Activated naive CD8-positive, alpha-beta T cell treated with anti-CD3 and anti-CD28 coated beads, Interleukin-2, amount 10 ng/mL, durations not matched to agents 7 days and 5 days (primary cell): ENCODE data around the gene NLRP4. TPM values are rescaled to one million over a fixed set of nuclear protein-coding genes. Genes with fewer than 3 reads are reported as not detected.
"Not testable (repeated sequence)": the region's sequence is repeated elsewhere in the genome, so short reads cannot be mapped to it uniquely, and the experiment has no call there.

Source experiments
- ATAC-seq: fragments of 150-1000 bp; cut with Tn5 transposase; one replicate; pipeline ENCODE4 v1.10.0; 2021; ENCODE audit warnings: low read depth, moderate library complexity
- POLR2A ChIA-PET: fragments of 350-600 bp; sonication (Branson Sonifier 250); formaldehyde crosslinking; loops from one replicate; lab custom pipeline; 2021; ENCODE audit warnings: antibody characterized with exemption; lab: Charles Lee
- DNase-seq: peaks from one replicate; pipeline ENCODE4 v3.0.0; 2021
- H3K27ac Mint-ChIP-seq: one replicate; pipeline ENCODE4 v1.8.0; 2022; ENCODE audit warnings: mild to moderate bottlenecking, mixed read lengths
- H3K27me3 Mint-ChIP-seq: one replicate; pipeline ENCODE4 v1.8.0; 2022; ENCODE audit warnings: mild to moderate bottlenecking, moderate library complexity, mixed read lengths
- H3K36me3 Mint-ChIP-seq: one replicate; pipeline ENCODE4 v1.8.0; 2021; ENCODE audit warnings: mild to moderate bottlenecking, mixed read lengths
- H3K4me1 Mint-ChIP-seq: one replicate; pipeline ENCODE4 v1.8.0; 2021; ENCODE audit warnings: mixed read lengths
- H3K4me3 Mint-ChIP-seq: one replicate; pipeline ENCODE4 v1.8.0; 2022; ENCODE audit warnings: mild to moderate bottlenecking, moderate library complexity, mixed read lengths
- H3K9me3 Mint-ChIP-seq: one replicate; pipeline ENCODE4 v1.8.0; 2021; ENCODE audit warnings: mixed read lengths
- total RNA-seq, 2 experiments: library from RNA; stranded (reverse); gene quantifications; one replicate each; pipeline ENCODE4 v1.2.3, GENCODE V29; 2021

The NLRP4 gene
- total RNA-seq, 2 experiments from 2014 or later: not detected

- Mint-ChIP-seq H3K4me1 (no peaks in the 10 kb centered on the region), H3K27me3 (no peaks in the 10 kb centered on the region), H3K36me3 (no peaks in the 10 kb centered on the region), H3K27ac (no peak overlapping the region), H3K4me3 (no peak overlapping the region), H3K9me3 (peaks cover 9% of the 10 kb centered on the region)
- no peak for DNase-seq
- no peak for ATAC-seq
- POLR2A ChIA-PET: no interaction called here
Observed at GRCh38 chr19:55907286-55907685, 70.9 kb downstream of the NLRP4 start.

GRCh38 chr19:55907746-55908145 is 71.4 kb downstream of the NLRP4 start:
- H3K4me3 Mint-ChIP-seq: no peak overlapping the region
- no peaks in the 10 kb centered on the region for H3K36me3 Mint-ChIP-seq
- POLR2A ChIA-PET: no interaction called here
- no peak overlapping the region for H3K27ac Mint-ChIP-seq
- ATAC-seq (no peak), DNase-seq (no peak)
- no peaks in the 10 kb centered on the region for H3K4me1 Mint-ChIP-seq
- H3K9me3 Mint-ChIP-seq: peaks cover 9% of the 10 kb centered on the region
- H3K27me3 Mint-ChIP-seq: no peaks in the 10 kb centered on the region

- no peaks in the 10 kb centered on the region for H3K36me3 Mint-ChIP-seq
- POLR2A ChIA-PET: no interaction called here
Observed at GRCh38 chr19:55909801-55910200, 73.5 kb downstream of the NLRP4 start.

GRCh38 chr19:55912916-55913315 is 76.6 kb downstream of the NLRP4 start:
- DNase-seq: no peak
- no peak for ATAC-seq
- peaks cover 6% of the 10 kb centered on the region for H3K9me3 Mint-ChIP-seq
- no peaks in the 10 kb centered on the region for H3K36me3 Mint-ChIP-seq
- H3K4me1 Mint-ChIP-seq: no peaks in the 10 kb centered on the region
- H3K27me3 Mint-ChIP-seq: no peaks in the 10 kb centered on the region
- POLR2A ChIA-PET: no interaction called here
- H3K4me3 Mint-ChIP-seq: no peak overlapping the region
- H3K27ac Mint-ChIP-seq: no peak overlapping the region

More at GRCh38 chr19:55909801-55910200, 73.5 kb downstream of the NLRP4 start:
- no peak for DNase-seq
- ATAC-seq: no peak
- no peaks in the 10 kb centered on the region for H3K27me3 Mint-ChIP-seq
- H3K9me3 Mint-ChIP-seq: peaks cover 6% of the 10 kb centered on the region
- H3K4me1 Mint-ChIP-seq: no peaks in the 10 kb centered on the region
- no peak overlapping the region for H3K27ac Mint-ChIP-seq
- H3K4me3 Mint-ChIP-seq: no peak overlapping the region

- POLR2A ChIA-PET: no interaction called here
- Mint-ChIP-seq H3K36me3 (no peaks in the 10 kb centered on the region), H3K4me3 (no peak overlapping the region), H3K27ac (no peak overlapping the region), H3K9me3 (peaks cover 3% of the 10 kb centered on the region), H3K4me1 (no peaks in the 10 kb centered on the region), H3K27me3 (no peaks in the 10 kb centered on the region)
- ATAC-seq (no peak), DNase-seq (no peak)
Observed at GRCh38 chr19:55913643-55914268, 77.4 kb downstream of the NLRP4 start.

GRCh38 chr19:55923556-55923955 is 87.2 kb downstream of the NLRP4 start:
- DNase-seq (no peak), ATAC-seq (no peak)
- Mint-ChIP-seq H3K27ac (no peak overlapping the region), H3K4me1 (no peaks in the 10 kb centered on the region), H3K9me3 (peaks cover 12% of the 10 kb centered on the region), H3K36me3 (no peaks in the 10 kb centered on the region), H3K27me3 (no peaks in the 10 kb centered on the region), H3K4me3 (no peak overlapping the region)
- POLR2A ChIA-PET: no interaction called here

- no peak for ATAC-seq
- POLR2A ChIA-PET: no interaction called here
- no peak overlapping the region for H3K27ac Mint-ChIP-seq
- no peaks in the 10 kb centered on the region for H3K4me1 Mint-ChIP-seq
- DNase-seq: no peak
- no peaks in the 10 kb centered on the region for H3K27me3 Mint-ChIP-seq
- H3K36me3 Mint-ChIP-seq: no peaks in the 10 kb centered on the region
- peaks cover 15% of the 10 kb centered on the region for H3K9me3 Mint-ChIP-seq
- H3K4me3 Mint-ChIP-seq: no peak overlapping the region
Observed at GRCh38 chr19:55927991-55928390, 91.7 kb downstream of the NLRP4 start.

- peaks cover 14% of the 10 kb centered on the region for H3K9me3 Mint-ChIP-seq
- H3K36me3 Mint-ChIP-seq, ATAC-seq, DNase-seq, H3K4me3 Mint-ChIP-seq, POLR2A ChIA-PET, H3K27me3 Mint-ChIP-seq, H3K27ac Mint-ChIP-seq, H3K4me1 Mint-ChIP-seq: not testable (repeated sequence)
Observed at GRCh38 chr19:55929258-55929657, 92.9 kb downstream of the NLRP4 start.

- H3K27ac Mint-ChIP-seq: no peak overlapping the region
- POLR2A ChIA-PET: no interaction called here
- H3K4me3 Mint-ChIP-seq: no peak overlapping the region
Observed at GRCh38 chr19:55930996-55931515, 94.7 kb downstream of the NLRP4 start.

More at GRCh38 chr19:55930996-55931515, 94.7 kb downstream of the NLRP4 start:
- no peaks in the 10 kb centered on the region for H3K27me3 Mint-ChIP-seq
- no peak for ATAC-seq
- H3K4me1 Mint-ChIP-seq: no peaks in the 10 kb centered on the region
- H3K36me3 Mint-ChIP-seq: no peaks in the 10 kb centered on the region
- H3K9me3 Mint-ChIP-seq: peaks cover 10% of the 10 kb centered on the region
- DNase-seq: no peak

Other genes starting within 250 kb of the NLRP4 start
- 10 to 100 TPM; 16.0 to 18.4 TPM for gene FIZ1, start 237.0 kb upstream of the NLRP4 start, total RNA-seq
- 10 to 100 TPM; 25.2 to 26.6 TPM for gene ZNF524, start 236.3 kb upstream of the NLRP4 start, total RNA-seq
- gene ZNF865, start 230.9 kb upstream of the NLRP4 start, total RNA-seq: 10 to 100 TPM; 18.3 to 18.6 TPM
- gene ZNF784, start 212.0 kb upstream of the NLRP4 start, total RNA-seq: 1 to 10 TPM; 6.3 to 7.6 TPM
- 10 to 100 TPM; 56.6 to 59.8 TPM for gene ZNF580, start 195.5 kb upstream of the NLRP4 start, total RNA-seq
- 10 to 100 TPM; 28.6 to 31.7 TPM for gene ZNF581, start 192.9 kb upstream of the NLRP4 start, total RNA-seq
- gene CCDC106, start 188.3 kb upstream of the NLRP4 start, total RNA-seq: 10 to 100 TPM; 12.1 to 13.4 TPM
- gene U2AF2, start 181.5 kb upstream of the NLRP4 start, total RNA-seq: 100 to 1,000 TPM; 257 to 267 TPM
- 10 to 100 TPM; 55.3 to 58.2 TPM for gene EPN1, start 161.3 kb upstream of the NLRP4 start, total RNA-seq
- not detected for gene NLRP9, start 98.1 kb upstream of the NLRP4 start, total RNA-seq
- not detected for gene RFPL4A, start 77.4 kb upstream of the NLRP4 start, total RNA-seq
- gene RFPL4AL1, start 67.4 kb upstream of the NLRP4 start, total RNA-seq: not detected
- not detected for gene NLRP11, start 4.5 kb upstream of the NLRP4 start, total RNA-seq
- gene NLRP13, start 95.8 kb downstream of the NLRP4 start, total RNA-seq: not detected
- not detected for gene NLRP8, start 111.3 kb downstream of the NLRP4 start, total RNA-seq
- gene NLRP5, start 150.2 kb downstream of the NLRP4 start, total RNA-seq: not detected